Activated naive CD8-positive, alpha-beta T cell (primary cell): Measurements from ENCODE around the gene OOSP1.

ENCODE experiments used
- H3K27ac Mint-ChIP-seq: one replicate; pipeline ENCODE4 v1.8.0; 2021; ENCODE audit warnings: mixed read lengths
- H3K27me3 Mint-ChIP-seq: one replicate; pipeline ENCODE4 v1.8.0; 2021; ENCODE audit warnings: mixed read lengths
- H3K36me3 Mint-ChIP-seq: one replicate; pipeline ENCODE4 v1.8.0; 2021; ENCODE audit warnings: mixed read lengths
- H3K4me1 Mint-ChIP-seq: one replicate; pipeline ENCODE4 v1.8.0; 2021; ENCODE audit warnings: low read depth, mixed read lengths
- H3K4me3 Mint-ChIP-seq: one replicate; pipeline ENCODE4 v1.8.0; 2021; ENCODE audit warnings: mild to moderate bottlenecking, mixed read lengths
- H3K9me3 Mint-ChIP-seq: one replicate; pipeline ENCODE4 v1.8.0; 2021; ENCODE audit warnings: low read depth, mixed read lengths

OOSP1 gene

GRCh38 chr11:59941091-59941490 lies 2.9 kb downstream of the OOSP1 start:
- Mint-ChIP-seq H3K9me3 (no peaks in the 10 kb centered on the region), H3K4me3 (no peak overlapping the region), H3K27ac (no peak overlapping the region), H3K4me1 (no peaks in the 10 kb centered on the region), H3K27me3 (peaks cover 17% of the 10 kb centered on the region), H3K36me3 (no peaks in the 10 kb centered on the region)

- Mint-ChIP-seq H3K27ac (no peak overlapping the region), H3K9me3 (no peaks in the 10 kb centered on the region), H3K4me1 (no peaks in the 10 kb centered on the region), H3K4me3 (no peak overlapping the region), H3K27me3 (peaks cover 23% of the 10 kb centered on the region), H3K36me3 (no peaks in the 10 kb centered on the region)
Observed at GRCh38 chr11:59943997-59944714, 5.9 kb downstream of the OOSP1 start.

GRCh38 chr11:59944720-59945119 lies 6.5 kb downstream of the OOSP1 start:
- Mint-ChIP-seq H3K4me1 (no peaks in the 10 kb centered on the region), H3K27ac (no peak overlapping the region), H3K27me3 (peaks cover 24% of the 10 kb centered on the region), H3K4me3 (no peak overlapping the region), H3K36me3 (no peaks in the 10 kb centered on the region), H3K9me3 (no peaks in the 10 kb centered on the region)

DNA sequence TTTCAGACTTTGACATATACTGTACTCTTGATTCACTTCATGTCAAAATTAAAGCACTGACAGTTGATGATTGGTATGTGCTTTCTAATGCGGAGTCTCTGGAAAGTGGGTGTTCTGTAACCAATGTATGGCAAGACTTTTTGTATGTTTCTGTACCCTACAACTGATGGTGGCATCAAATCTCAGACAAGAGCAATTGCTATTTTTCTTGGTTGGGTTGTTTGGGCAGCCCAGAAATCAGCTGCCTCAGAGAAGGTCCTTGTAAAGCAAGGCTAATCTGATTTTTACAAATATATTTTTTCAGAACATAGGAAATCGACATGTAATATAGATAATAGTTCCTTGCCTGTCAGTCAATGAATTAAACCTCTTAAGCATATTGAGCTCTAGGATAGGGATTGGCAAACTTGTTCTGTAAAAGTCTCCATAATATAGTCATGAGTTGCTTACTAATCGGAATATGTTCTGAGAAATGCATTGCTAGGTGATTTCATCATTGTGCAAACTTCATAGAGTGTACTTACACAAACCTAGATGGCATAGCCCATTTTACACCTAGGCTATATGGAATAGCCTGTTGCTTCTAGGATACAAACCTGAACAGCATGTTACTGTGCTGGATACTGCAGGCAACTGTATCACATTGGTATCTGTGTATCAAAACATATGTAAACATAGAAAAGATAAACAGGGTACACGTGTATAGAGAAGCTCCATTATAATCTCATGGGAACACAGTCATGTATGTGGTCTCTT lies 15.4 kb downstream of the OOSP1 start:
- Mint-ChIP-seq H3K27ac (no peak overlapping the region), H3K36me3 (no peaks in the 10 kb centered on the region), H3K9me3 (peaks cover 2% of the 10 kb centered on the region), H3K27me3 (peaks cover 9% of the 10 kb centered on the region), H3K4me3 (no peak overlapping the region), H3K4me1 (no peaks in the 10 kb centered on the region)

DNA sequence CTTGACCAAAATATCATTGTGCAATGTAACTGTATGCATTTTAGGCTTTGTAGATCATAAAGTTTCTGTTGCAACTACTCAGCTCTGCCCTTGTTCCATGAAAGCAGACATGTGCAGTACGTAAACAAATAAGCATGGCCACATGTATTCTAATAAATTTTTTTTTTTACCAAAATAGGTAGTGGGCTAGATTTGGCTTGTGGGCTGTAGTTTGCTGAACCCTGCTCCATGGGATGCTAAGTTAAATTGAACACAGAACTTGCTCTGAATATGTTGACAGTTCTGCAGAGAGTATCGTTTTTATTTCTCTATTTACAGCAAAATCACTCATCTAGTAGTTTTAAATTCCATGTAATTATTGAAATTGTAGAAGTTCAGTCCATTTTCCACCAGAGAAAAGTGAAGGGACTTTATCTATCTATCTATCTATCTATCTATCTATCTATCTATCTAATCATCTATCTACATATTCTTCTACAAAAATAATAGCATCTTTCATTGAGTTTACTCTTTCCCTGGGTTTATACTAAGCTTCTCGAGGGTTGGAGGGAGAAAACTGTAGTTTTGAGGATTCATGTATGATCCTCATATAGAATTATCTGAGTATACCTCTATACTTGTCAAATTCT lies 16.1 kb downstream of the OOSP1 start:
- no peak overlapping the region for H3K4me3 Mint-ChIP-seq
- peaks cover 3% of the 10 kb centered on the region for H3K9me3 Mint-ChIP-seq
- H3K27ac Mint-ChIP-seq: no peak overlapping the region
- peaks cover 12% of the 10 kb centered on the region for H3K27me3 Mint-ChIP-seq
- no peaks in the 10 kb centered on the region for H3K36me3 Mint-ChIP-seq
- no peaks in the 10 kb centered on the region for H3K4me1 Mint-ChIP-seq

DNA sequence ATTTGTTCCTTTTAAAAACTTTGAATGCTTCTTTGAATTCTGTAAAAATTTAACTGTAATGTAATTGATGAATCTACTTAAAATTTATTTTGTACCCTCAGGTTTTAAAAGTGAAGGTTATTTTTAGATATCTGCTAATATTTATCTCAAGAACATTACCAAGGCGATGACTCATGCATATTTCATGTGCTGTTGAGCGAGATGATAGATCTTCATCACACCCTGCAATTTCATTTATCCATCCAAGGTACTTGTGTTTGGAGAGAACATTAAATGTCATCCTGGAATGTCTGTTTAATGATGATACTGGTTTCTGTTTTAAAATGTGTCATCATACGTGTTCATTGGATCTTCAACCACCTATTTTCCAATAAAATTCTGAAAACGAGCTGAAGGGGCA lies 18.9 kb downstream of the OOSP1 start:
- Mint-ChIP-seq H3K4me3 (no peak overlapping the region), H3K9me3 (peaks cover 3% of the 10 kb centered on the region), H3K4me1 (no peaks in the 10 kb centered on the region), H3K36me3 (no peaks in the 10 kb centered on the region), H3K27ac (no peak overlapping the region), H3K27me3 (peaks cover 10% of the 10 kb centered on the region)

DNA sequence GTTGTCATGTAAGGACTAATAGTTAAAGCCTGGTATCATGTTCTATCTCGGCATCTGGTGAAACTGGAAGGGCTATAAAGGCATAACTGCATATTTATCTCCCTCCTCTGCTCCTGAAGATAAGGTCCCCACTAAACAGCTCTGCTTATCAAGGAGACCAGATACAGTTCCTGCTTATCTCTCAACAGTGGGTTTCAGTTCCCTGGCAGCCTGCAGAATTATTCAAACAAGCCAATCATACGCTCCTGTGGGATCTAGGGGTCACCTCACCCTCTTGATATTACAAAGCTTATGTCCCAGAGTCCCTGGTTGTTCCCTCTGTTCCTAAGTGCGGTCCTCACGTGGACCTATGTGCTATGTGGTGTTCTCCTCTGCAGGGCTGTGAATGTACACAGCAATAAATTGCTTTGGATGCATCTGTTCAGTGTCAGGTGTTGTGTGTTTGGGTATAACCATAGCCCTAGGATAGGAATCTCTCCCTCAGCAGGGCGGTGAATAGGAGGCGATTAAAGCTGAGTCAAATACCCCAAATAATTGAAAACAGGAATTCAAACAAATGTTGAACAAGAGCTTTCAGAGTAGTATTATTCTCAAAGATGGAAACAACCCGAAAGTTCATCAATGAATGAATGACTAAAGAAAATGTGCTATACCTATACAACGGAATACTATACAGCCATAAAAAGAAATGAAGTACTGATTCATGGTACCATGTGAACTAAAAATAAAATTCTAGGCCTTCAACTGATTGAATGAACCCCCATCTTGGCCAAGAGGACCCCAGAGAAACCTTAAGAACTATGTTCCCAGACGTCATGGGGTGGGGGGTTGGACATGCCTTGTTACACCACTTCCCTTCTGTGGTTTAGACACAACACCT lies 22.5 kb downstream of the OOSP1 start:
- Mint-ChIP-seq H3K4me3 (no peak overlapping the region), H3K27me3 (peaks cover 15% of the 10 kb centered on the region), H3K36me3 (no peaks in the 10 kb centered on the region), H3K4me1 (no peaks in the 10 kb centered on the region), H3K27ac (no peak overlapping the region), H3K9me3 (peaks cover 3% of the 10 kb centered on the region)

- Mint-ChIP-seq H3K9me3 (peaks cover 3% of the 10 kb centered on the region), H3K27ac (no peak overlapping the region), H3K4me3 (no peak overlapping the region), H3K27me3 (peaks cover 14% of the 10 kb centered on the region), H3K4me1 (no peaks in the 10 kb centered on the region), H3K36me3 (no peaks in the 10 kb centered on the region)
Observed at GRCh38 chr11:59962107-59962482, 23.9 kb downstream of the OOSP1 start.

- Mint-ChIP-seq H3K9me3 (peaks cover under 1% of the 10 kb centered on the region), H3K27me3 (peaks cover 9% of the 10 kb centered on the region), H3K4me1 (no peaks in the 10 kb centered on the region), H3K36me3 (no peaks in the 10 kb centered on the region), H3K27ac (no peak within 1 kb of the TSS), H3K4me3 (no peak within 1 kb of the TSS)
Observed at GRCh38 chr11:59963733-59964132, 25.5 kb downstream of the OOSP1 start, which contains the start of gene OOSP4A. TSS of gene OOSP4A (plus strand) at chr11:59964033. CDS start at chr11:59964033, 0 bp downstream.

- H3K27ac Mint-ChIP-seq: no peak overlapping the region
- H3K27me3 Mint-ChIP-seq: peaks cover 5% of the 10 kb centered on the region
- H3K9me3 Mint-ChIP-seq: no peaks in the 10 kb centered on the region
- no peak overlapping the region for H3K4me3 Mint-ChIP-seq
- H3K36me3 Mint-ChIP-seq: no peaks in the 10 kb centered on the region
- H3K4me1 Mint-ChIP-seq: no peaks in the 10 kb centered on the region
Observed at GRCh38 chr11:59965424-59965823, 27.2 kb downstream of the OOSP1 start.

GRCh38 chr11:59966201-59966600 lies 28.0 kb downstream of the OOSP1 start:
- no peaks in the 10 kb centered on the region for H3K9me3 Mint-ChIP-seq
- no peak overlapping the region for H3K27ac Mint-ChIP-seq
- no peaks in the 10 kb centered on the region for H3K36me3 Mint-ChIP-seq
- H3K4me3 Mint-ChIP-seq: no peak overlapping the region
- no peaks in the 10 kb centered on the region for H3K4me1 Mint-ChIP-seq
- H3K27me3 Mint-ChIP-seq: peaks cover 5% of the 10 kb centered on the region

GRCh38 chr11:59967677-59968394 lies 29.6 kb downstream of the OOSP1 start:
- Mint-ChIP-seq H3K9me3 (no peaks in the 10 kb centered on the region), H3K27ac (no peak overlapping the region), H3K4me3 (no peak overlapping the region), H3K4me1 (no peaks in the 10 kb centered on the region), H3K27me3 (peaks cover 5% of the 10 kb centered on the region), H3K36me3 (no peaks in the 10 kb centered on the region)

DNA sequence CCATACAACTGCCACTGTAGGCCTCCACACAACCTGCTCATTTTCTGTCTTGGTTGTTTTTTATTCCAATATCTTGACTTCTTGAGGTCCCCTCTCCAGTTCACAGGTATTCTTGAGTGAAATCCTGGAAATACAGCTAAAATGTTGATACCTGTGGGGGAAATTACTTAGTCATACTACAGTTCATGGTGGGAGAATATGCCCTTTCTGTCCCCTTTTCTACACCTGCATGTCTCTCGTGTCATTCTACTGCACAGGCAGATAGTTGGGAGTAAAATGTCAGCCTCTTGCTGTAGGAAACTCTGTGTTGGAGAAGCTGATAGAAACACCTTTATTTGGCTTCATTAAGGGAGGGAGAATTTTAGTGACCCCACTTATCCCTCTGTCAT lies 30.2 kb downstream of the OOSP1 start:
- H3K4me3 Mint-ChIP-seq: no peak overlapping the region
- peaks cover 6% of the 10 kb centered on the region for H3K27me3 Mint-ChIP-seq
- no peaks in the 10 kb centered on the region for H3K9me3 Mint-ChIP-seq
- no peaks in the 10 kb centered on the region for H3K4me1 Mint-ChIP-seq
- H3K36me3 Mint-ChIP-seq: no peaks in the 10 kb centered on the region
- no peak overlapping the region for H3K27ac Mint-ChIP-seq

DNA sequence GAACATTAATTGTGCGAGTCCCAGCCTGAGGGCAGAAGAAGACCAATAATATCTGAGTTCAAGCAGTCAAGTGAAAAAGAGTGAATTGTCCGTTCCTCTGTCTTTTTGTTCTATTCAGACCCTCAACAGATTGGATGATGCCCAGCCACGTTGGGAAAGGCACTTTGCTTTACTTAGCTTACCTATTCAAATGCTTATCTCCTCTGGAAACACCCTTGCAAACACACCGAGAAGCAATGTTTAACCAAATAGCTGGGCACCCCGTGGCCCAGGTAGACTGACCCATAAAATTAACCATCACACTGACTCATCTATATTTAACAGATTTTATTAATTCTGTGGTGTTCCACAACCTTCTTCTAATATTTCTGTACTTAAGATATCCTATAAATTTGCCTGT lies 34.9 kb downstream of the OOSP1 start:
- Mint-ChIP-seq H3K27me3 (peaks cover 1% of the 10 kb centered on the region), H3K9me3 (no peaks in the 10 kb centered on the region), H3K27ac (no peak overlapping the region), H3K4me3 (no peak overlapping the region), H3K4me1 (no peaks in the 10 kb centered on the region), H3K36me3 (no peaks in the 10 kb centered on the region)
